ENCODE results near the gene SHQ1. TPM values are rescaled to one million over a fixed set of nuclear protein-coding genes. Genes with fewer than 3 reads are reported as not detected.
A peak's percentile ranks its signal among the peaks of the same experiment; 100 is the strongest.

The SHQ1 gene
- total RNA-seq, 1 experiment from 2014 or later, result 22.3 TPM

DNA sequence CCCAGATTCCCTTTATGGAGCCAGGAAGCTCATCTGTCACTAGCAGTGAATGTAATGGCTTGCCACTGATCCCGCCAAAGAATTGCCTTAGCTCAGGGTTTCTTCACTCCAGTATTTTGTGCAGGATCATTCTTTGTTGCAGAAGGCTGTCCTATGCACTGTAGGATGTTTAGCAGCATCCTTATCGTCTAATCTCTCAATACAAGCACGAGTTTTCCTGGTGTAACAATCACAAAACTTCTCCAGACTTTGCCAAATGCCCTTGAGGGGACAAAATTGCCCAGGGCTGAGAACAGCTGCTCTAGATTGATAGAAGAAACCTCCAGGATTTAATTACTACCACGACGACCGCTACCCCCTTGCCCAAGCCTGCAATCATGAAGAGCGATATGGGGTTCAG lies 6.8 kb upstream of the SHQ1 start:
- Mint-ChIP-seq H3K4me3 (ENCODE audit: low read depth, unreplicated experiment) (no peak overlapping the region), H3K9me3 (ENCODE audit: low read depth, unreplicated experiment) (no peaks in the 10 kb centered on the region), H3K36me3 (ENCODE audit: insufficient read depth, unreplicated experiment) (no peaks in the 10 kb centered on the region), H3K27me3 (ENCODE audit: unreplicated experiment) (peaks cover 13% of the 10 kb centered on the region), H3K4me1 (ENCODE audit: low read depth, unreplicated experiment) (no peaks in the 10 kb centered on the region), H3K27ac (ENCODE audit: unreplicated experiment) (no peak overlapping the region)
- no peak for DNase-seq
- CTCF ChIA-PET, result interaction anchor here (0.8 kb wide), 1 partner anchor 13 kb away, joined by 3 read pairs; no protein-coding TSS in a partner anchor
- intact Hi-C loops (cut with micrococcal nuclease; ENCODE audit: unreplicated experiment), result no loop called here
- TF ChIP-seq, protein P1, sequence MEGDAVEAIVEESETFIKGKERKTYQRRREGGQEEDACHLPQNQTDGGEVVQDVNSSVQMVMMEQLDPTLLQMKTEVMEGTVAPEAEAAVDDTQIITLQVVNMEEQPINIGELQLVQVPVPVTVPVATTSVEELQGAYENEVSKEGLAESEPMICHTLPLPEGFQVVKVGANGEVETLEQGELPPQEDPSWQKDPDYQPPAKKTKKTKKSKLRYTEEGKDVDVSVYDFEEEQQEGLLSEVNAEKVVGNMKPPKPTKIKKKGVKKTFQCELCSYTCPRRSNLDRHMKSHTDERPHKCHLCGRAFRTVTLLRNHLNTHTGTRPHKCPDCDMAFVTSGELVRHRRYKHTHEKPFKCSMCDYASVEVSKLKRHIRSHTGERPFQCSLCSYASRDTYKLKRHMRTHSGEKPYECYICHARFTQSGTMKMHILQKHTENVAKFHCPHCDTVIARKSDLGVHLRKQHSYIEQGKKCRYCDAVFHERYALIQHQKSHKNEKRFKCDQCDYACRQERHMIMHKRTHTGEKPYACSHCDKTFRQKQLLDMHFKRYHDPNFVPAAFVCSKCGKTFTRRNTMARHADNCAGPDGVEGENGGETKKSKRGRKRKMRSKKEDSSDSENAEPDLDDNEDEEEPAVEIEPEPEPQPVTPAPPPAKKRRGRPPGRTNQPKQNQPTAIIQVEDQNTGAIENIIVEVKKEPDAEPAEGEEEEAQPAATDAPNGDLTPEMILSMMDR (IDR thresholded peaks at IDR 0.05; ENCODE audit: unreplicated experiment), result no peak
- BruUV-seq (replicated peaks), result no TSS peak

DNA sequence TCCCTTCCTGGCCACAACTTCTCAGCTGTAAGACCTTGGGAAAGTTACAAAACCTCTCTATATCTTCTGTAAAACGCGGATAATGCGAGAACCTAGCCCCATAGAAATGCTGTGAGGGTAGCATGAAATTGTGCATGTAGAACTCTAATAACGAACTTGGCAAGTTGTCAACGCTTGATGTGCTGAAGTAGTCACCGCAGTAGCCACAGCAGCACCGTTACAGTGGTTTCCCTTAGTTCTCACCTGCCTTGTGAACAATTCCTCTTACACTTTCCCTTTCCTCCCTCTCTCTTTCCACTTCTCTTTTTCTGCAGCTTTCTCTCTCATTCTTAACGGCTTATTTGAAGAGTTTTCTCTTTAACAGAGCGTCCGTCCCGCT lies 447 bp upstream of the SHQ1 start:
- CTCF ChIA-PET, result interaction anchor here (1.0 kb wide), 1 partner anchor 40 kb away, joined by 3 read pairs; no protein-coding TSS in a partner anchor
- peaks cover 21% of the 10 kb centered on the region for H3K36me3 Mint-ChIP-seq (ENCODE audit: insufficient read depth, unreplicated experiment)
- DNase-seq, result no peak
- intact Hi-C loops (cut with micrococcal nuclease; ENCODE audit: unreplicated experiment), result no loop called here
- no TSS peak for BruUV-seq (replicated peaks)
- H3K4me3 Mint-ChIP-seq (ENCODE audit: low read depth, unreplicated experiment), result peak overlapping the region; percentile 90
- H3K9me3 Mint-ChIP-seq (ENCODE audit: low read depth, unreplicated experiment), result no peaks in the 10 kb centered on the region
- no peaks in the 10 kb centered on the region for H3K27me3 Mint-ChIP-seq (ENCODE audit: unreplicated experiment)
- H3K4me1 Mint-ChIP-seq (ENCODE audit: low read depth, unreplicated experiment), result peaks cover 24% of the 10 kb centered on the region
- TF ChIP-seq, protein P1 (IDR thresholded peaks at IDR 0.05; ENCODE audit: unreplicated experiment), result no peak
- peak overlapping the region; percentile 75 for H3K27ac Mint-ChIP-seq (ENCODE audit: unreplicated experiment)

- TF ChIP-seq, protein P1 (IDR thresholded peaks at IDR 0.05; ENCODE audit: unreplicated experiment), result no peak
- DNase-seq, result no peak
- Mint-ChIP-seq H3K9me3 (ENCODE audit: low read depth, unreplicated experiment) (no peaks in the 10 kb centered on the region), H3K4me3 (ENCODE audit: low read depth, unreplicated experiment) (peak overlapping the region; percentile 90), H3K27ac (ENCODE audit: unreplicated experiment) (peak overlapping the region; percentile 75), H3K27me3 (ENCODE audit: unreplicated experiment) (no peaks in the 10 kb centered on the region), H3K4me1 (ENCODE audit: low read depth, unreplicated experiment) (peaks cover 24% of the 10 kb centered on the region), H3K36me3 (ENCODE audit: insufficient read depth, unreplicated experiment) (peaks cover 21% of the 10 kb centered on the region)
- BruUV-seq (replicated peaks), result TSS peak; percentile 41
- intact Hi-C loops (cut with micrococcal nuclease; ENCODE audit: unreplicated experiment), result no loop called here
- CTCF ChIA-PET, result interaction anchor here (0.5 to 0.6 kb wide), 3 partner anchors 22 to 93 kb away, joined by 3 to 4 read pairs (median 4); no protein-coding TSS in a partner anchor
These were observed 963 bp downstream of the SHQ1 start for GRCh38 chr3:72847282-72847681.

DNA sequence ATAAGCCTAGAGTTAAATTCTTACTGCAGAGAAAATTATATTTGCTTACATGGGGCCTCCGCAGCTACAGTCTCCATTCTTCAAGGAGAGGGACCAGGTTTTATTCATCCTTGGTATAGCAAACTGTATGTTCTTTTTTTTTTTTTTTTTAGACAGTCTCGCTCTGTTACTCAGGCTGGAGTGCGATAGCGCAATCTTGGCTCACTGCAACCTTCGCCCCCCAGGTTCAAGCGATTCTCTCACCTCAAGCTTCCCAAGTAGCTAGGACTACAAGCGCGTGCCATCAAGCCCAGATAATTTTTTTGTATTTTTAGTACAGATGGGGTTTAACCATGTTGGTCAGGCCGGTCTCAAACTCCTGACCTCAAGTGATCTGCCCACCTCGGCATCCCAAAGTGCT lies 2.1 kb downstream of the SHQ1 start:
- no peak for DNase-seq
- no peak overlapping the region for H3K4me3 Mint-ChIP-seq (ENCODE audit: low read depth, unreplicated experiment)
- H3K4me1 Mint-ChIP-seq (ENCODE audit: low read depth, unreplicated experiment), result peaks cover 24% of the 10 kb centered on the region
- BruUV-seq (replicated peaks), result no TSS peak
- TF ChIP-seq, protein P1 (IDR thresholded peaks at IDR 0.05; ENCODE audit: unreplicated experiment), result no peak
- intact Hi-C loops (cut with micrococcal nuclease; ENCODE audit: unreplicated experiment), result no loop called here
- H3K27ac Mint-ChIP-seq (ENCODE audit: unreplicated experiment), result no peak overlapping the region
- no peaks in the 10 kb centered on the region for H3K27me3 Mint-ChIP-seq (ENCODE audit: unreplicated experiment)
- H3K36me3 Mint-ChIP-seq (ENCODE audit: insufficient read depth, unreplicated experiment), result peaks cover 21% of the 10 kb centered on the region
- H3K9me3 Mint-ChIP-seq (ENCODE audit: low read depth, unreplicated experiment), result no peaks in the 10 kb centered on the region
- CTCF ChIA-PET, result no interaction called here

All from Calu3 (cell line).